Transverse colon (tissue), 4 donors: ENCODE measurements around the gene SHMT2. TPM values are rescaled to one million over a fixed set of nuclear protein-coding genes. Genes with fewer than 3 reads are reported as not detected.

Source experiments
- DNase-seq: peaks from one replicate; pipeline ENCODE4 v3.0.0-alpha.2; 2019
- H3K27ac ChIP-seq, 4 donors: fragments of 200-600 bp; sonication (generic); 2 replicates each; pipeline ENCODE4 v1.5.1; 2016 to 2018; ENCODE audit warnings: inconsistent platforms in 4 of 4
- H3K27me3 ChIP-seq: fragments of 200-600 bp; sonication (generic); 2 replicates; pipeline ENCODE4 v1.5.1; 2017; ENCODE audit warnings: inconsistent platforms
- H3K36me3 ChIP-seq, 4 donors: fragments of 200-600 bp; sonication (generic); 2 replicates each; pipeline ENCODE4 v1.5.1; 2017 to 2019; ENCODE audit warnings: inconsistent platforms in 4 of 4
- H3K4me1 ChIP-seq, 4 donors: fragments of 200-600 bp; sonication (generic); 2 replicates each; pipeline ENCODE4 v1.5.1; 2017 to 2020; ENCODE audit warnings: inconsistent platforms in 4 of 4
- H3K4me3 ChIP-seq, 4 donors: fragments of 200-600 bp; sonication (generic); 1 replicate in 1 of 4; 2 replicates in 3 of 4; pipeline versions ENCODE4 v1.5.1 to v1.6.1; 2017 to 2019; ENCODE audit warnings: inconsistent platforms in 4 of 4
- H3K9me3 ChIP-seq, 2 donors: fragments of 200-600 bp; sonication (generic); 2 replicates each; pipeline ENCODE4 v1.5.1; 2017 to 2019; ENCODE audit warnings: inconsistent platforms in 2 of 2
- EP300 ChIP-seq: sonication (generic); formaldehyde crosslinking; IDR thresholded peaks from one replicate; pipeline ENCODE4 v1.6.1; 2017; ENCODE audit warnings: antibody characterized with exemption, low read depth
- POLR2A ChIP-seq: fragments of 450-650 bp; IDR thresholded peaks from one replicate; pipeline ENCODE4 v1.6.1; 2016; ENCODE audit warnings: antibody characterized with exemption, mild to moderate bottlenecking, moderate library complexity
- POLR2AphosphoS5 ChIP-seq, 3 donors: sonication (generic); formaldehyde crosslinking; IDR thresholded peaks; one replicate each; pipeline ENCODE4 v1.6.1; 2016; ENCODE audit warnings: antibody characterized with exemption in 3 of 3
- WGBS, 2 donors: methylation state at CpG; one replicate each; pipeline ENCODE4 v1.1.5; 2018; ENCODE audit warnings: low coverage in 1 of 2; 5-methylcytosine and 5-hydroxymethylcytosine counted together
- in situ Hi-C, 4 donors: fragments of 200-750 bp; cut with MboI; loops; one replicate each; pipeline versions ENCODE4 v1.15.0 to v1.15.1; 2017; ENCODE audit warnings: low sequenced_read_pairs in 3 of 4, low pct_ligation_motif_present in 1 of 4, low pct_unique_long_range_greater_than_20kb in 1 of 4
- intact Hi-C: fragments of 100-400 bp; cut with DNase I; formaldehyde crosslinking; loops from one replicate; pipeline ENCODE4 v1.15.1; 2023; ENCODE audit warnings: low total_unique reads
- total RNA-seq, 4 donors: library from RNA; depleted of rRNA; stranded (reverse); fragments of >200 nt; gene quantifications; one replicate each; pipeline ENCODE4 v1.1.0, GENCODE V29; 2016
- TF ChIP-seq, protein P1 (sequence below), 5 experiments: fragments of 200-600 bp in 3 of 5; fragments of 450-650 bp in 2 of 5; sonication (generic) in 3 of 5; IDR thresholded peaks; 1 replicate in 2 of 5; 2 replicates in 3 of 5; pipeline ENCODE4 v1.5.1; 2016 to 2017; ENCODE audit warnings: antibody characterized with exemption in 5 of 5, inconsistent platforms in 3 of 5, mild to moderate bottlenecking in 2 of 5, moderate library complexity in 1 of 5

SHMT2 gene
- total RNA-seq, 4 donors from 2014 or later, result 29.2 to 104 (median 33.4) TPM

DNA sequence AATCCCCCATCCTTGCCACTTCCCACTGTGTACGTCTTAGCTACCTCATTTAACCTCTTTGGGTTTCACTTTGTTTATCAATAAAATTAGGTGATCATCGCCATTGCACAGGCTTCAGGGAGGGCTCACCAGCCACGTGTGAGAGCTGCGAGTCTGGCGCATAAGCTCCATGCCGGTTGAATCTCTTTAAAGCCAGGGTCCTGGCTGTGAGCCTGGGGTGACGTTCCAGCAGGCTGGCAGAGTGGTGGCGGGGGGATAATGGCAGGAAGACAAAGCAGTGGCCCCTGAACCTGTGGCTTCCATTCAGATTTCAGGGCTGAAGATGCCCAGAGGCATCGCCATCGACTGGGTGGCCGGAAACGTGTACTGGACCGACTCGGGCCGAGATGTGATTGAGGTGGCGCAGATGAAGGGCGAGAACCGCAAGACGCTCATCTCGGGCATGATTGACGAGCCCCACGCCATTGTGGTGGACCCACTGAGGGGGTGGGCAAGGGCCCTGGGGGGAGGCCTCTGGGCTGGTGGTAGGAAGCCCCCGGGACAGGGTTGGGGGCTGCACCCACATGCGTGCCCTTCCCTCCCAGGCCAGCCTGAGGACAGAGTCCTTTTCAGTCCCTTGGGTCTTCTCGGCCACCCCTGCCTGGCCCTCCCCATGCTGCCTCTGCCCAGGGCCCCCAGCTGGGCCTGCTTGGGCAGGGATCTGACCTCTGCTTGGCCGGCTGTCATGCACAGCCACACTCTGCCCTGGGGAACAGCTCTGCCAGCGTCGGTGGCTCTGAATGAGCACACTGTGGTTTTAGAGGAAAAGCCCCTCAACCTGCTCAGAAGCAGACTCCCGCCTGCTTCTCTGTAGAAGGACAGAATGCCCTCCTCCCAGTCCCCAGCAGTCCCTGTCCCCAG is 21.5 kb upstream of the SHMT2 start:
- DNase-seq, result no peak
- Histone ChIP-seq H3K27me3 (no peaks in the 10 kb centered on the region), H3K4me1 (no peaks in the 10 kb centered on the region), H3K36me3 (peaks cover 0 to 22% (median 7%) of the 10 kb centered on the region in 4 donors), H3K27ac (no peak overlapping the region), H3K4me3 (no peak overlapping the region), H3K9me3 (no peaks in the 10 kb centered on the region)
- in situ Hi-C loops, result no loop called here
- 83% methylated on average over 29 of the region's 29 CpGs; no CpG with 5 or more reads in 1 of the 2 donors for WGBS, 2 donors
- no peak for TF ChIP-seq EP300
- TF ChIP-seq, protein P1, sequence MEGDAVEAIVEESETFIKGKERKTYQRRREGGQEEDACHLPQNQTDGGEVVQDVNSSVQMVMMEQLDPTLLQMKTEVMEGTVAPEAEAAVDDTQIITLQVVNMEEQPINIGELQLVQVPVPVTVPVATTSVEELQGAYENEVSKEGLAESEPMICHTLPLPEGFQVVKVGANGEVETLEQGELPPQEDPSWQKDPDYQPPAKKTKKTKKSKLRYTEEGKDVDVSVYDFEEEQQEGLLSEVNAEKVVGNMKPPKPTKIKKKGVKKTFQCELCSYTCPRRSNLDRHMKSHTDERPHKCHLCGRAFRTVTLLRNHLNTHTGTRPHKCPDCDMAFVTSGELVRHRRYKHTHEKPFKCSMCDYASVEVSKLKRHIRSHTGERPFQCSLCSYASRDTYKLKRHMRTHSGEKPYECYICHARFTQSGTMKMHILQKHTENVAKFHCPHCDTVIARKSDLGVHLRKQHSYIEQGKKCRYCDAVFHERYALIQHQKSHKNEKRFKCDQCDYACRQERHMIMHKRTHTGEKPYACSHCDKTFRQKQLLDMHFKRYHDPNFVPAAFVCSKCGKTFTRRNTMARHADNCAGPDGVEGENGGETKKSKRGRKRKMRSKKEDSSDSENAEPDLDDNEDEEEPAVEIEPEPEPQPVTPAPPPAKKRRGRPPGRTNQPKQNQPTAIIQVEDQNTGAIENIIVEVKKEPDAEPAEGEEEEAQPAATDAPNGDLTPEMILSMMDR (IDR thresholded peaks at IDR 0.05), result no peak
- intact Hi-C loops, result no loop called here

DNA sequence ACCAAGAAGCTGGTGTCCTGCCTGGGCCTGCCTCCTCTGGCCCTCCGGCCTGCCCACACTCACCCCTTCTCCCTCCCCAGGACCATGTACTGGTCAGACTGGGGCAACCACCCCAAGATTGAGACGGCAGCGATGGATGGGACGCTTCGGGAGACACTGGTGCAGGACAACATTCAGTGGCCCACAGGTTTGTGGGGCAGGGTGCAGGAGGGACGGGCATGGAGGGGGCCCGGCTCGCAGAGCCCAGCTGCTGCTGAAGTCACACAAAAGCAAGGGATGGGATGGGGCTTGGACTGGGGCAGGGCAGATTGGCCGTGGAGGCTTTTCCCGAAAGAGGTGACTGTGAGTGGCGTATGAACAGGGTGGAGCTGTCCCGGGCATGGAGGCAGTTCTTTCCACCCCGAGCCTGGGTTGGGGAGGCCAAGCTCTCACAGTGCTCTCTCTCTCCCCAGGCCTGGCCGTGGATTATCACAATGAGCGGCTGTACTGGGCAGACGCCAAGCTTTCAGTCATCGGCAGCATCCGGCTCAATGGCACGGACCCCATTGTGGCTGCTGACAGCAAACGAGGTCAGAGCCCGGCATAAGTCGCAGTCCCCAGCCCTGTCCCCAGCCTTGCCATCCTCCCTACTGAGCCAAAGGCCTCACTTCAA is 20.8 kb upstream of the SHMT2 start:
- peaks cover 0 to 5% (median 2%) of the 10 kb centered on the region in 4 donors for H3K4me1 ChIP-seq
- intact Hi-C loops (no loop called here), in situ Hi-C loops (no loop called here)
- no peak overlapping the region for H3K4me3 ChIP-seq
- peaks cover 0 to 17% (median 4%) of the 10 kb centered on the region in 4 donors for H3K36me3 ChIP-seq
- DNase-seq, result no peak
- TF ChIP-seq POLR2AphosphoS5 (IDR thresholded peaks at IDR 0.05) (no peak), POLR2A (no peak), EP300 (no peak)
- H3K27ac ChIP-seq, result no peak overlapping the region
- no peaks in the 10 kb centered on the region for H3K9me3 ChIP-seq
- no peaks in the 10 kb centered on the region for H3K27me3 ChIP-seq
- 85% methylated on average over 18 of the region's 22 CpGs; no CpG with 5 or more reads in 1 of the 2 donors for WGBS, 2 donors

DNA sequence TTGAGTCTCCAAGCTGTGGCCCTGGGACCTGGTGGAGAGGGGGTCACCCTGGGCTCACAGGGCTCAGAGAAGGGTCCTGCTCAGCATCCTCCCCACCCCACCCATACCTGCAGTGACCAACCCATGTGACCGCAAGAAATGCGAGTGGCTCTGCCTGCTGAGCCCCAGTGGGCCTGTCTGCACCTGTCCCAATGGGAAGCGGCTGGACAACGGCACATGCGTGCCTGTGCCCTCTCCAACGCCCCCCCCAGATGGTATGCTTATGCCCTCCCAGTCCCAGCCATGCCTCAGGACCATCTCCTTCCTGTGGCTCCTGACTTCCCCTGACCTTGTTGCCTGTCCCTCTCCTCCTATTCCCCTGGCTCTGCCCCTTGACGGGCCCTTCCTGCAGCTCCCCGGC is 19.6 kb upstream of the SHMT2 start:
- in situ Hi-C loops, result no loop called here

DNA sequence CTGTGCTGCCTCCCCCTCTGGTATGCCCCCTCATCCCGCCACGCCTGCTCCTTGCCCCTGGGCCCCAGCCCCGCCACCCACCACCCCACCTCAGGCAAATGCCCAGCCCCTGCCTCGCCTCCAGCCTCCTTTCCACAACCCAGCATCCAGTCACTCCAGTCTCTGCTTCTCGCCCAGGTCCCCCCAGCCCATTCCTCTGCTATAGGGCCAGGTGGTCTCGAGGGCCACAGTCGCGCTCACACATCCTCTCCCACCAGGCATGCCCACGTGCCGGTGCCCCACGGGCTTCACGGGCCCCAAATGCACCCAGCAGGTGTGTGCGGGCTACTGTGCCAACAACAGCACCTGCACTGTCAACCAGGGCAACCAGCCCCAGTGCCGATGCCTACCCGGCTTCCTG is 19.1 kb upstream of the SHMT2 start:
- intact Hi-C loops (no loop called here), in situ Hi-C loops (no loop called here)
- no peaks in the 10 kb centered on the region for H3K9me3 ChIP-seq
- no peak overlapping the region for H3K4me3 ChIP-seq
- peaks cover 0 to 8% (median 0%) of the 10 kb centered on the region in 4 donors for H3K36me3 ChIP-seq
- H3K4me1 ChIP-seq, result peaks cover 0 to 9% (median 3%) of the 10 kb centered on the region in 4 donors
- TF ChIP-seq POLR2A (no peak), EP300 (no peak), POLR2AphosphoS5 (IDR thresholded peaks at IDR 0.05) (no peak)
- TF ChIP-seq, protein P1 (IDR thresholded peaks at IDR 0.05), result no peak
- DNase-seq, result no peak
- H3K27ac ChIP-seq, result no peak overlapping the region
- WGBS, 2 donors, result 82% methylated on average over 13 of the region's 15 CpGs; no CpG with 5 or more reads in 1 of the 2 donors
- peaks cover 12% of the 10 kb centered on the region for H3K27me3 ChIP-seq

More for the DNA sequence above, 19.6 kb upstream of the SHMT2 start:
- no peak overlapping the region for H3K4me3 ChIP-seq
- H3K36me3 ChIP-seq, result peaks cover 0 to 8% (median 2%) of the 10 kb centered on the region in 4 donors
- no peak for DNase-seq
- H3K4me1 ChIP-seq, result peaks cover 0 to 9% (median 3%) of the 10 kb centered on the region in 4 donors
- intact Hi-C loops, result no loop called here
- WGBS, 2 donors, result 94% methylated on average over 8 of the region's 8 CpGs; no CpG with 5 or more reads in 1 of the 2 donors
- TF ChIP-seq EP300, result no peak
- no peak for TF ChIP-seq POLR2A
- no peaks in the 10 kb centered on the region for H3K9me3 ChIP-seq
- H3K27me3 ChIP-seq, result peaks cover 6% of the 10 kb centered on the region
- H3K27ac ChIP-seq, result no peak overlapping the region
